ENCODE results near the gene P3H4. TPM values are rescaled to one million over a fixed set of nuclear protein-coding genes. Genes with fewer than 3 reads are reported as not detected.

The P3H4 gene
- total and polyA plus RNA-seq, 9 donors = 35.5 to 68.4 (median 41.5) TPM

- peaks cover 21% of the 10 kb centered on the region for H3K4me1 ChIP-seq (ENCODE audit: control insufficient read depth, insufficient read depth, low read length)
- no peaks in the 10 kb centered on the region for H3K36me3 ChIP-seq (ENCODE audit: control insufficient read depth, insufficient read depth, low read length)
- 50% methylated on average over 1 of the region's 14 CpGs for WGBS (ENCODE audit: insufficient coverage)
- peak overlapping the region; percentile 29 for H3K27ac ChIP-seq (ENCODE audit: low read length)
- H3K27me3 ChIP-seq (ENCODE audit: control insufficient read depth, insufficient read depth, low read length) = no peaks in the 10 kb centered on the region
- H3K4me3 ChIP-seq (ENCODE audit: low read length) = no peak overlapping the region
- no peaks in the 10 kb centered on the region for H3K9me3 ChIP-seq (replicated peaks; ENCODE audit: control insufficient read depth, low read depth, low read length)
- DNase-seq = no peak
Observed at GRCh38 chr17:41793784-41794539, 17.8 kb downstream of the P3H4 start.

DNA sequence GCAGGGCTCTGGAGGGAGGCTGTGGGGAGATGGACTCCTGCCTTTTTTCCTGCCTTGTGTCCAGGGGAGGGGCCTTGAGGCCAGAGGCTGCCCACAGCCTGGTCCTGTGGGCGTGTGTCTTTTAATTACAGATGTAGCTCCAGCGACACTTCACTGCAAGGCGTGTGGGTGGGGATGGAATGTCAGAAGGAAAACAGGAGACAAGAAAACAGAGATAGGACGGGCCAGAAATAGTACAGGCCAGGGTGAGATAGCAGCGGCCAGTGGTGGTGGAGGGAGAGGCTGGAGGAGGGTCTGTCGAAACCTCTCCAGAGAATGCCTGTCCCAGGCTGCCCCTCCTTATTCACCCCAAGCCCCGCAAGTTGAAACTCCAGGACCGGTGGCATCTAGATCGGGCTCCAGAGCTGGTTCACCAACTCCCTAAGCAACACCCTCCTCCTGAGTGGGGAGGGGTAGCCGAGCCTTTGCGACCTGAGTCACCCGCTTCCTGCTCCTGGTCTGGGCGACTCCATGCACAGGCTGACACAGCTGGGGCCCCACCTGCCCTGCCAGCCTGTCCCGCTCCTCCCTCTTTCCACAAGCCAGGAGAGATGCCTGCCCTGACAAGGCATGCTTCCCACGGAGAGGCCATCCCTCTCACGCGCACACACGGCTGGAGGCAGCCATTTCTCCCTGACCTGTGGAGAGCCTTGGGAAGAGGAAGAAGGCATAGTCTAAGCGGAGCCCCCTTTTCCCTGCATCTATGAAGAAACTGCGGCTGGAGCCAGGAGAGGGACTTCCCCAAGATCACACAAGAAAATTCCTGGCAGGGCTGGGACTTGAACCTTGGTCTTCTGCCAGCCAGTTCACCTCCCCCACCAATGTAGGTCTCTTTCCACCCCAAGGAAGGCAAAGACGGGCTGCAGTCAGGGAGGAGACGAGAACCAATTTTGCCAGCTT, 18.6 kb downstream of the P3H4 start:
- Histone ChIP-seq H3K27me3 (ENCODE audit: control insufficient read depth, insufficient read depth, low read length) (no peaks in the 10 kb centered on the region), H3K36me3 (ENCODE audit: control insufficient read depth, insufficient read depth, low read length) (no peaks in the 10 kb centered on the region), H3K27ac (ENCODE audit: low read length) (peak overlapping the region; percentile 29), H3K4me3 (ENCODE audit: low read length) (no peak overlapping the region), H3K9me3 (replicated peaks; ENCODE audit: control insufficient read depth, low read depth, low read length) (no peaks in the 10 kb centered on the region), H3K4me1 (ENCODE audit: control insufficient read depth, insufficient read depth, low read length) (peaks cover 21% of the 10 kb centered on the region)
- peak; percentile 35 for DNase-seq
- 8% methylated on average over 7 of the region's 22 CpGs for WGBS (ENCODE audit: insufficient coverage)

DNA sequence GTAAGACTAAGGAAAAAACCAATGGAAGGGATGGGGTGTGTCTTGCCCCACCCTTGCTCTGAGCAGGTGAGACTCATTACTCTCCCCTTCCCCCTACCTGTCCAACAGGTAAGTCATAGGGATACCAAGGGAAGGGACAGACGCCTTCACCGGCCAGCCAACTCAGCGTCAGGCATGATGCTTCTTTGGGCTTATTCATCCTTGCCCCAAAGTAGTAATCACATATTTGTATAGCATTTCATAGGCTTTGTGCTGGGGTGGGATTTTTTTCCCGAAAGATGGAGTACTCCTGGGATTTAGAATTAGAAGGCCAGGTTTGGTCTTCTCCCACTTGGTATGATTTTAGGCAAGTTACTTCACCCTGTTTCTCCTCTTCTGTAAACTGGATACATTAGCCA, 24.7 kb downstream of the P3H4 start:
- no peak overlapping the region for H3K27ac ChIP-seq (ENCODE audit: low read length)
- H3K36me3 ChIP-seq (ENCODE audit: control insufficient read depth, insufficient read depth, low read length) = no peaks in the 10 kb centered on the region
- no peaks in the 10 kb centered on the region for H3K9me3 ChIP-seq (replicated peaks; ENCODE audit: control insufficient read depth, low read depth, low read length)
- no peak overlapping the region for H3K4me3 ChIP-seq (ENCODE audit: low read length)
- no peak for DNase-seq
- WGBS (ENCODE audit: insufficient coverage) = no CpG with 5 or more reads among the region's 4 CpGs
- H3K4me1 ChIP-seq (ENCODE audit: control insufficient read depth, insufficient read depth, low read length) = peaks cover 35% of the 10 kb centered on the region
- H3K27me3 ChIP-seq (ENCODE audit: control insufficient read depth, insufficient read depth, low read length) = no peaks in the 10 kb centered on the region

DNA sequence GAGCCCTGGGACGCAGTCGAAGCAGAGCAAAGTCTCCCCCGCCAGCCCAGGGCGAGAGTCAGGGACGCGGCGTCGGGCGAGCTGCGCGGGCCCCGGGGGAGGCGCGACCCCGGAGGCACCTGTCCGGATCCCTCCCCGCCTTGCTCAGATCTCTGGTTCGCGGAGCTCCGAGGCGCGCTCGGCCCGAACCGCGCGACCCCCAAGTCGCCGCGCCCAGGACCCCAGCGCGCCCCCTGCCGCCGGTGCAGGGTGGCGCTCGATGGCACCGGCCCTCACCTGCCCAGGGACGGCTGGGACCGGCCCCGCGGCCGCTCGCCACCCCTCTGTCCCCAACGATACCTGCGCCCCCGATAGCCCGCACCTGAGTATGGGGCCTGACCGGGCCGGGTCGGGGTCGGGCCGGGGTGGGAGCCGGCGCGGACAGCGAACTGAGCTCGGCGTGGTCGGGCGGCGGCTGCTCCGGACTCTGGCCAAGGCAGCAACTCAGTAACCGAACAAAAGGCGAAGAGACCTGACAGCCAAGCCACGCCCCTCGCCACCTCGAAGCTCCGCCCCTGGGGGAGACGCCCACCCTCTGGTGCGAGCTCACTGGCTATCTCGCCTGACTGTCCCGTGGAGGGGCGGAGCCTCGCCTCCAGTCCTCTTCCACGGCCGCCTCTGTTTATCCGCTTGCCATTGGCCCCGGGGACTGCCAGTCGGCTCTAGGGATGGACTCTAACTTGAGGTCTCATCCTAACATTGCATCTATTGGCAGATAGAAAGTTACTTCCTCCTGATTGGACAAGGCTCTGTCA, 25.3 kb downstream of the P3H4 start, which contains the start of gene JUP:
JUP (minus strand) TSS at position 485 of the 794 bp plus-strand sequence. CDS start 14,857 bp downstream, outside the sequence.
- WGBS (ENCODE audit: insufficient coverage) = under 1% methylated on average over 70 of the region's 79 CpGs
- no peaks in the 10 kb centered on the region for H3K27me3 ChIP-seq (ENCODE audit: control insufficient read depth, insufficient read depth, low read length)
- peak within 1 kb of the TSS; percentile 58 for H3K4me3 ChIP-seq (ENCODE audit: low read length)
- H3K27ac ChIP-seq (ENCODE audit: low read length) = peak within 1 kb of the TSS; percentile 65
- no peaks in the 10 kb centered on the region for H3K36me3 ChIP-seq (ENCODE audit: control insufficient read depth, insufficient read depth, low read length)
- H3K4me1 ChIP-seq (ENCODE audit: control insufficient read depth, insufficient read depth, low read length) = peaks cover 39% of the 10 kb centered on the region
- no peaks in the 10 kb centered on the region for H3K9me3 ChIP-seq (replicated peaks; ENCODE audit: control insufficient read depth, low read depth, low read length)
- DNase-seq = peak; percentile 99

GRCh38 chr17:41785859-41786226, 25.9 kb downstream of the P3H4 start:
- WGBS (ENCODE audit: insufficient coverage) = 0% methylated on average over 22 of the region's 22 CpGs
- Histone ChIP-seq H3K9me3 (replicated peaks; ENCODE audit: control insufficient read depth, low read depth, low read length) (no peaks in the 10 kb centered on the region), H3K4me3 (ENCODE audit: low read length) (peak overlapping the region; percentile 58), H3K27me3 (ENCODE audit: control insufficient read depth, insufficient read depth, low read length) (no peaks in the 10 kb centered on the region), H3K4me1 (ENCODE audit: control insufficient read depth, insufficient read depth, low read length) (peaks cover 40% of the 10 kb centered on the region), H3K36me3 (ENCODE audit: control insufficient read depth, insufficient read depth, low read length) (no peaks in the 10 kb centered on the region), H3K27ac (ENCODE audit: low read length) (peak overlapping the region; percentile 65)
- no peak for DNase-seq

DNA sequence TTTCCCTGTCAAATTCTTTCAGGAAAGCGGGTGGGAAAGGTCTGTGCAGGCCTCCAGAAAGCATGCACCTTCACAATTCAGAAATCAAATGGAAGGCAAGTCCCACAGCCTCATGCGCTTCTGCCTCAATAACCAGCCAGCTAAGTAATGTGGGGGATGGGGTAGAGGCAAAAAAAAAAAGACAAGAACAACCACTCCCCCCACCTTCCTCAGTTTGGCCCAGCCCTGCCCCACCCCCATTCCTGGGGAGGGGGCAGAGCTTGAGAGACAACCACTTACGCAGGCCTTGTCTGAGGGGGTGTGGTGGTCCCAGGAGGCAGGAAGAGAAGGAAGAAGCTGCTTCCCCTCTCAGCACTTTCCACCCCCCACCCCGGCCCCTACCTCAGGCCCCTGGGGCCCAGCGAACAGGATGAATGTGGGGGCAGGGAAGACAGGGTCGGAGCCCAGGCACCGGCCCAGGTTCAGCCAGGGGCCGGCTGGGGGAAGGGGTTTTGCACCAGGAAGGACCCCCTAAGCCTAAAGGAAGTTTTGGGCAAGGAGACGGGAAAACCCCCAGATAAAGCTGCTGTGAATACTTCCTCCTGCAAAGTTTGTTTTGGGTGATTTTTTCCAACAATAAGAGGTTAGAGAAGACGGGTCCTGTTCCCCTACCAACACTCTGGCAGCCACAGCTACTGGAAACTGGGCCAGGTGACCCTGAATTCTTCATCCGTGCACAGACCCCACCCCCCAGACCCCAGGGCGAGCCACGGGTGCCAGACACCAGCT, 26.5 kb downstream of the P3H4 start:
- Histone ChIP-seq H3K4me3 (ENCODE audit: low read length) (peak overlapping the region; percentile 58), H3K9me3 (replicated peaks; ENCODE audit: control insufficient read depth, low read depth, low read length) (no peaks in the 10 kb centered on the region), H3K36me3 (ENCODE audit: control insufficient read depth, insufficient read depth, low read length) (no peaks in the 10 kb centered on the region), H3K27me3 (ENCODE audit: control insufficient read depth, insufficient read depth, low read length) (no peaks in the 10 kb centered on the region), H3K4me1 (ENCODE audit: control insufficient read depth, insufficient read depth, low read length) (peaks cover 40% of the 10 kb centered on the region), H3K27ac (ENCODE audit: low read length) (peak overlapping the region; percentile 65)
- 5% methylated on average over 8 of the region's 13 CpGs for WGBS (ENCODE audit: insufficient coverage)
- DNase-seq = peak; percentile 85

- Histone ChIP-seq H3K9me3 (replicated peaks; ENCODE audit: control insufficient read depth, low read depth, low read length) (no peaks in the 10 kb centered on the region), H3K27me3 (ENCODE audit: control insufficient read depth, insufficient read depth, low read length) (no peaks in the 10 kb centered on the region), H3K36me3 (ENCODE audit: control insufficient read depth, insufficient read depth, low read length) (no peaks in the 10 kb centered on the region), H3K27ac (ENCODE audit: low read length) (peak overlapping the region; percentile 29), H3K4me1 (ENCODE audit: control insufficient read depth, insufficient read depth, low read length) (peaks cover 40% of the 10 kb centered on the region), H3K4me3 (ENCODE audit: low read length) (no peak overlapping the region)
- 36% methylated on average over 3 of the region's 6 CpGs for WGBS (ENCODE audit: insufficient coverage)
- DNase-seq = no peak
Observed at GRCh38 chr17:41784207-41784744, 27.5 kb downstream of the P3H4 start.

- Histone ChIP-seq H3K36me3 (ENCODE audit: control insufficient read depth, insufficient read depth, low read length) (no peaks in the 10 kb centered on the region), H3K4me1 (ENCODE audit: control insufficient read depth, insufficient read depth, low read length) (peaks cover 54% of the 10 kb centered on the region), H3K27ac (ENCODE audit: low read length) (peak overlapping the region; percentile 42), H3K4me3 (ENCODE audit: low read length) (no peak overlapping the region), H3K9me3 (replicated peaks; ENCODE audit: control insufficient read depth, low read depth, low read length) (no peaks in the 10 kb centered on the region), H3K27me3 (ENCODE audit: control insufficient read depth, insufficient read depth, low read length) (no peaks in the 10 kb centered on the region)
- DNase-seq = no peak
- 72% methylated on average over 4 of the region's 4 CpGs for WGBS (ENCODE audit: insufficient coverage)
Observed at GRCh38 chr17:41782142-41782541, 29.6 kb downstream of the P3H4 start.

DNA sequence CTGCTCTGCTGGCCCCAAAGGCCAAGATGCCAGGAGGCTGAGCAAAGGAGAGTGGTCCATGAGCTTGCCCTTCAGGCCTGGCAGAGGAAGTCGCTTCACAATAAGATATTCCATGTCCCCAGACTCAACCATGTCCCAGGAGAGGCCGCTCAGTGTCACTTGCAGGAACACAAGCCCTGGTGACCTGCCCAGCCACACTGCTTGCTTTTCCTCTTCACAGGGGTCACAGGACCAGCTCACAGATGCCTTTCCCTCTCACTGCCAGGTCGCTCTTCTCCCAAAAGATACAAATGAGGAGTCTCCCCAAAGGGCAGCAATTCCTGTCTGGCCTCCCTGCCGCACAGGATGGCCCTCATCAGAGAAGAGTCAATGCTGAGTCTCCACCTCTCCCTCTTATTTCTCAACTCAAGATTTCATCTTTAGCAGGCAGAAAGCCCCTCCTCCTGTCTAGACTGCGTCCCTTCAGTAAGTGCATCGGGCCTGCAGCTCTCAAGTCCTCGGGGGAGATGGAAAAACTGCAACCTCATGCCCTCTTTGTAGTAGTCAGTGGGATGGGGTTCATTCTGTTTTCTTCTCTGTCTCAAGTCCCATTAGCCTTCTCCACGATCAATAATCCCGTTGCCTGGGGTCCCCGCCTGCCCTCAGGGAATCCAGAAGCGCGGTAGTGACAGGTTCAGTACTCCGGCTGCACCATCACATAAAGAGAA, 30.2 kb downstream of the P3H4 start:
- H3K27ac ChIP-seq (ENCODE audit: low read length) = no peak overlapping the region
- WGBS (ENCODE audit: insufficient coverage) = 79% methylated on average over 10 of the region's 13 CpGs
- H3K4me3 ChIP-seq (ENCODE audit: low read length) = no peak overlapping the region
- H3K27me3 ChIP-seq (ENCODE audit: control insufficient read depth, insufficient read depth, low read length) = no peaks in the 10 kb centered on the region
- DNase-seq = no peak
- no peaks in the 10 kb centered on the region for H3K36me3 ChIP-seq (ENCODE audit: control insufficient read depth, insufficient read depth, low read length)
- H3K4me1 ChIP-seq (ENCODE audit: control insufficient read depth, insufficient read depth, low read length) = peaks cover 59% of the 10 kb centered on the region
- H3K9me3 ChIP-seq (replicated peaks; ENCODE audit: control insufficient read depth, low read depth, low read length) = no peaks in the 10 kb centered on the region
